Measurements from ENCODE around the gene PTPRN2. TPM values are rescaled to one million over a fixed set of nuclear protein-coding genes. Genes with fewer than 3 reads are reported as not detected.

Gene PTPRN2
- total RNA-seq, 4 donors from 2014 or later, result 2.0 to 9.5 (median 2.6) TPM

DNA sequence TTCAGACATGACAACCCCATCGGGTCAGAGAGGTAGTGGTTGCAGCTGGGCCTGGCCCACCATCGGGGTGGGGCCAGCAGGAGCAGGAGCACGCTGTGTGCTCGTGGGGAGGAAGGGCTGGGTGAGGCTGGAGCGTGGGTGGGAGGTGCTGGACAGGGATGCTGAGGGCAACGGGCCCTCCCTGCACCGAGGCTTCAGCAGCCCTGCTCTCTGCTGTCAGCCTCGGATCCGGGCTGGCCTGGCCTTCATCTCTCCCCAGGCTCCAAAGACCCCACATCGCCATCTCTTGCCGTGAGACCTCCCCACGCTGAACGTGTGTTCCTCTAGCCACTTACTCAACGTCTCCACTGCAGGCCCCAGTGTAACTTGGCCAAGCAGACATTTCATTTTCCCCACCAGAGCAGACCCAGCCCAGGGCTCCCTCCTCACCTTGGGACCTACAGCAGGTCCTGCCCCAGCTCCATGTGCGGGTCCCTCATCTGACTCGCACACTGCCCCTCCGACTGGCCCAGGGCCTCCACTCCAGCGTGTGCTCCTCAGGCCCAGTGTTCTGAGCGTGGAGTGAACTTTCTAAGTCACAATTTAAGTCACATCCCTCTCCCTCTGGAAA lies 788.4 kb downstream of the PTPRN2 start:
- ATAC-seq (ENCODE audit: low FRiP score), result no peak

DNA sequence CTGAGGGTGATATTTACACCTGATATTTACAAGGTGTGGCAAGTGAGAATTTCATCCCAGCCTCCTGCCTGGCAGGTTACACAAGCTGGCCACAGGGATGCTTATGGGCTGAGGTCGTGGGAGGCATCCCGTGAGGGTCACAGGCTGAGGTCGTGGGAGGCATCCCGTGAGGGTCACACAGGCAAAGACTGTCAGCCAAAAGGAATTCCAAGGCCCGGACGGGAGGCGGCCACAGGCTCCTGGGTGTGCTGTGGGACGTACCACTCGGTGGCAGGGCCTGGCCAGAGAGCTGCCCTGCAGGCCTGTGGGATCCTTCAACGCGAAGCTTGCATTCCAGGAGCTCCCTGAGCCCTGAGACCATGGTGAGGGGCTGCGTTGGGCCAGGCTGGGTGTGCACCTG lies 790.3 kb downstream of the PTPRN2 start:
- TF ChIP-seq, protein P1, sequence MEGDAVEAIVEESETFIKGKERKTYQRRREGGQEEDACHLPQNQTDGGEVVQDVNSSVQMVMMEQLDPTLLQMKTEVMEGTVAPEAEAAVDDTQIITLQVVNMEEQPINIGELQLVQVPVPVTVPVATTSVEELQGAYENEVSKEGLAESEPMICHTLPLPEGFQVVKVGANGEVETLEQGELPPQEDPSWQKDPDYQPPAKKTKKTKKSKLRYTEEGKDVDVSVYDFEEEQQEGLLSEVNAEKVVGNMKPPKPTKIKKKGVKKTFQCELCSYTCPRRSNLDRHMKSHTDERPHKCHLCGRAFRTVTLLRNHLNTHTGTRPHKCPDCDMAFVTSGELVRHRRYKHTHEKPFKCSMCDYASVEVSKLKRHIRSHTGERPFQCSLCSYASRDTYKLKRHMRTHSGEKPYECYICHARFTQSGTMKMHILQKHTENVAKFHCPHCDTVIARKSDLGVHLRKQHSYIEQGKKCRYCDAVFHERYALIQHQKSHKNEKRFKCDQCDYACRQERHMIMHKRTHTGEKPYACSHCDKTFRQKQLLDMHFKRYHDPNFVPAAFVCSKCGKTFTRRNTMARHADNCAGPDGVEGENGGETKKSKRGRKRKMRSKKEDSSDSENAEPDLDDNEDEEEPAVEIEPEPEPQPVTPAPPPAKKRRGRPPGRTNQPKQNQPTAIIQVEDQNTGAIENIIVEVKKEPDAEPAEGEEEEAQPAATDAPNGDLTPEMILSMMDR (IDR thresholded peaks at IDR 0.05), result no peak
- no peak for ATAC-seq (ENCODE audit: low FRiP score)
- no peak for DNase-seq (ENCODE audit: low spot score)

More for the DNA sequence above, 788.4 kb downstream of the PTPRN2 start:
- TF ChIP-seq, protein P1 (IDR thresholded peaks at IDR 0.05), result no peak
- no peak for DNase-seq (ENCODE audit: low spot score)

DNA sequence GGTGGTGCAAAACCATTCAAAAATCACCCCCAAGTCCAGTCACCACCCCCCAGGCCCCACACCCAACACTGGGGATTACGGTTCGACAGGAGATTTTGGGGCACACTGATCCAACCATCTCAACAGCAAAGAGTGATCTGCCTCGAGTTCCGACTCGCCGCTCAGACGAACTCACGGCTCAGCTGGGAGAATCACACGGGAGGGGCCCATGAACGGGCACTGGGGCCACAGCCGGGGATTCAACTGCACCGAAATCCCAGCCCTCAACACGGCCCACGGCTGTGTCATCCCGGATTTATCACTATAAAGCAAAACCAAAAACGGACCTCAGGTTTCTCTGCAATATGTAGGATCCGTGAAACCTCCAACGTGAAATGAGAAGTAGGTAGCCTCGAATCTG lies 790.8 kb downstream of the PTPRN2 start:
- TF ChIP-seq, protein P1 (IDR thresholded peaks at IDR 0.05), result no peak
- DNase-seq (ENCODE audit: low spot score) (no peak), ATAC-seq (ENCODE audit: low FRiP score) (no peak)

DNA sequence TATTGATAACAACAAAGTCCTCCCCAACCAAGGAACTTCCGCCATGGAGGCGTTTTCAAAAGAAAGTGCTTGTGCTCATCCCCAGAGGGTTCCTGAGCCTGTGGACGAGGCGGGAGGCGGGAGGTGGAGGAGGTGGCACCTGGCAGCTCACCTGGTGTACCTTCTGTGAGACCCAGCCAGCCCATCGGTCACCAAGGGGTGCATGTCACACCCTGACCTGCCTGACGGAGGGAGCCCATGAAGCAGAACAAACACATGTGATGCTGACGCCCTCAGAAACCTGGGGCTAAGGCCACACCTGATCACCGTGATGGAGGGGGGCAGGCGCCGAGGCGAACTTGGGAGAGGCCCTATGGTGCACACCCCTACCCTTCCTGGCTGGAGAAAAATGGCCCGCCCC lies 792.0 kb downstream of the PTPRN2 start:
- ATAC-seq (ENCODE audit: low FRiP score), result no peak
- DNase-seq (ENCODE audit: low spot score), result no peak

DNA sequence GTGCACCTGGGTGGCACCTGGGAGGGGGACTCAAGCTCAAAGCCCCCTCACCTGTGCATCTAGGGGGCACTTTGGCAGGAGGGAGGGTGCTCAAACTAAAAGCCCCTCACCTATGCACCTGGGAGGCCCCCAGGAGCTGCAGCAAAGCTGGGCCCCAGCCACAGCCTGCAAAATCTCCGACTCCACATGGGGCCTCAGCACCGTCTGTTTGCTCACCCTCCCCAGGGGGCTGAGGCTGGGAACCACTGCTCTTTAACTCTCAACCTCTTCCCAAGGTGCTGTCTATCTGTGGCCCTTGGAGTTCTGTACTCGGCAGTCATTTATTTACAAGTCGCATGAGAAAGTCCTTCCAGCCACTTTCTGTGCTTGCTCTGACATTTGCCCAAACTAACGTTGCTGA lies 792.4 kb downstream of the PTPRN2 start:
- ATAC-seq (ENCODE audit: low FRiP score), result no peak
- TF ChIP-seq, protein P1 (IDR thresholded peaks at IDR 0.05), result no peak

More for the DNA sequence above, 792.0 kb downstream of the PTPRN2 start:
- TF ChIP-seq, protein P1 (IDR thresholded peaks at IDR 0.05), result no peak

DNA sequence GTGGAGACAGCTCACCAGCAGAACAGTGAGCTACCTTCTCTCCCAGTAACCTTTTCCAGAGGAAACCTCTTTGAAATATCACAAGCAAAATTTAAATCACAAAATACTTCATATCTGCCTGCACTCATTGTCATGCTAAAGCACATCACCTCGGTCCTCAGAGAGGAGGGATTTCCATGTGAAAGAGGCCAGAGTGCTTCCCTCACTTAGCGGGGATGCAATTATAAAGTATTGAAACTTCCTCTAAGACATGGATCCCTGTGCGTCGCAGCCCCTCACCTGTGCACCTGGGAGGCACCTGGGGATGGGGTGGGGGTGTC lies 792.9 kb downstream of the PTPRN2 start:
- TF ChIP-seq, protein P1 (IDR thresholded peaks at IDR 0.05), result no peak
- DNase-seq (ENCODE audit: low spot score) (no peak), ATAC-seq (ENCODE audit: low FRiP score) (no peak)

More for the DNA sequence above, 792.4 kb downstream of the PTPRN2 start:
- no peak for DNase-seq (ENCODE audit: low spot score)

DNA sequence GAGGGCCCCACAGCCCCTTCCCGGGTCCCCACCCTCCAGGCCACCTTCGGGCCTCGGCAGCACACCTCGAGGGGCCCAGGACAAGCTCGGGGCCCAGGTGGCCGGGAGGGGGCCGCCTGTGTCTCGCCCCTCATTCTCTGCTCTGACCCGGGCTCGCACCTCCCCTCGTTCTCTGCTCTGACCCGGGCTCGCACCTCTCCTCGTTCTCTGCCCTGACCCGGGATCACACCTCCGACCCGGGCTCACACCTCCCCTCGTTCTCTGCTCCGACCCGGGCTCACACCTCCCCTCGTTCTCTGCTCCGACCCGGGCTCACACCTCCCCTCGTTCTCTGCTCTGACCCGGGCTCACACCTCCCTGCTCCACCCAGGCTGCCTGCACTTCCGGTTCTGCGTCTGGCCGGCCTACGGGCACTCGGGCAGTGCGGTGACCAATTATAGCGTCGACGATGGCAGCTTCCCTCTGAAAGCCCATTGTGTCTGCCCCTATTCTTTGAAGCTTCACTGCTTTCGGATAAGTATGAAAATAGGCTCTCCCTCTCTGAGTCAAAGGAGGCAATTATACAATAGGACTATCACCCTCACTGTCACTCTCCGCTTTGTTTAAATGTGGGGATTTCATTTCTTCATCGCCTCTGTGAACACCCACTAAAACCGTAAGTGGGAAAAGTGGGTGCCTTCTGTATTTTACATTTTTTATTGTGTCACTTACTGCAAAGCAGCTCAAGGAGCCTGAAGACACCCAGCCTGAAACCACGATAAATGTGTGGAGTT lies 793.5 kb downstream of the PTPRN2 start:
- no peak for ATAC-seq (ENCODE audit: low FRiP score)
- DNase-seq (ENCODE audit: low spot score), result no peak
- TF ChIP-seq, protein P1 (IDR thresholded peaks at IDR 0.05), result no peak

Data from omental fat pad (tissue), 4 donors.